HEK293 (cell line): Measurements from ENCODE around the gene RHBDL3.

Experiments used
- CTCF ChIA-PET: fragments of 350-600 bp; formaldehyde crosslinking; extraction: SDS; loops from one replicate; lab custom pipeline; 2021; ENCODE audit warnings: antibody characterized with exemption; lab: Yijun Ruan, JAX
- POLR2A ChIA-PET: fragments of 300-600 bp; formaldehyde crosslinking; extraction: SDS; loops from one replicate; lab custom pipeline; 2020; ENCODE audit warnings: antibody characterized with exemption, inconsistent platforms; lab: Yijun Ruan, JAX
- H3K27ac ChIP-seq: fragments of 200-500 bp; sonication (Bioruptor generic); 2 replicates; pipeline ENCODE4 v1.5.1; 2014; ENCODE audit warnings: low read depth, low read length, control low read depth, inconsistent platforms; ENCODE audit errors: extremely low read depth
- H3K36me3 ChIP-seq, 2 experiments: fragments of 200-500 bp in 1 of 2; sonication (Bioruptor generic) in 1 of 2; 1 replicate in 1 of 2; 2 replicates in 1 of 2; pipeline ENCODE4 v1.5.1; 2014 to 2017; ENCODE audit warnings: inconsistent platforms in 2 of 2, low read length in 2 of 2; ENCODE audit not compliant: control insufficient read depth in 2 of 2, insufficient read depth in 1 of 2
- H3K4me1 ChIP-seq: fragments of 200-500 bp; sonication (Bioruptor generic); 2 replicates; pipeline ENCODE4 v1.5.1; 2014; ENCODE audit warnings: mild to moderate bottlenecking, low read length, inconsistent platforms; ENCODE audit not compliant: control insufficient read depth, insufficient read depth
- H3K4me3 ChIP-seq: 2 replicates; pipeline ENCODE4 v1.5.1; 2011; ENCODE audit warnings: low read depth, mild to moderate bottlenecking, control low read depth, low read length, moderate library complexity
- H3K9me3 ChIP-seq: fragments of 200-500 bp; sonication (Bioruptor generic); 2 replicates; pipeline ENCODE4 v1.5.1; 2014; ENCODE audit warnings: low read depth, low read length, inconsistent platforms; ENCODE audit not compliant: control insufficient read depth, insufficient read depth
- GFI1B ChIP-seq: fragments of 450-650 bp; formaldehyde crosslinking; IDR thresholded peaks from 2 replicates; pipeline ENCODE4 v1.5.1; 2016; ENCODE audit warnings: missing biosample characterization, missing genetic modification characterization
- HIC1 ChIP-seq: fragments of 450-650 bp; formaldehyde crosslinking; IDR thresholded peaks from 2 replicates; pipeline ENCODE4 v1.5.1; 2016; ENCODE audit warnings: missing biosample characterization, missing genetic modification characterization
- HOXC10 ChIP-seq: sonication (generic); formaldehyde crosslinking; IDR thresholded peaks from 2 replicates; pipeline ENCODE4 v1.8.1; 2023; ENCODE audit warnings: mild to moderate bottlenecking, missing genetic modification reagents
- PRDM2 ChIP-seq: fragments of 450-650 bp; formaldehyde crosslinking; IDR thresholded peaks from 2 replicates; pipeline ENCODE4 v1.5.1; 2016; ENCODE audit warnings: missing biosample characterization, missing genetic modification characterization, borderline replicate concordance
- REST ChIP-seq: fragments of 450-650 bp; formaldehyde crosslinking; IDR thresholded peaks from 2 replicates; pipeline ENCODE4 v1.5.1; 2016; ENCODE audit warnings: missing biosample characterization, missing genetic modification characterization
- ZBTB10 ChIP-seq: fragments of 450-650 bp; formaldehyde crosslinking; IDR thresholded peaks from 2 replicates; pipeline ENCODE4 v1.5.1; 2016; ENCODE audit warnings: missing biosample characterization, missing genetic modification characterization
- ZBTB8A ChIP-seq: fragments of 450-650 bp; formaldehyde crosslinking; IDR thresholded peaks from 2 replicates; pipeline ENCODE4 v1.5.1; 2016; ENCODE audit warnings: missing biosample characterization, missing genetic modification characterization
- ZNF558 ChIP-seq: fragments of 450-650 bp; formaldehyde crosslinking; IDR thresholded peaks from 2 replicates; pipeline ENCODE4 v1.5.1; 2016; ENCODE audit warnings: missing biosample characterization, missing genetic modification characterization
- ZNF585B ChIP-seq: fragments of 450-650 bp; formaldehyde crosslinking; IDR thresholded peaks from 2 replicates; pipeline ENCODE4 v1.5.1; 2016; ENCODE audit warnings: missing biosample characterization, missing genetic modification characterization
- ZSCAN16 ChIP-seq: fragments of 450-650 bp; formaldehyde crosslinking; IDR thresholded peaks from 2 replicates; pipeline ENCODE4 v1.5.1; 2016; ENCODE audit warnings: missing biosample characterization, missing genetic modification characterization
- ZSCAN23 ChIP-seq: fragments of 450-650 bp; formaldehyde crosslinking; IDR thresholded peaks from 2 replicates; pipeline ENCODE4 v1.5.1; 2016; ENCODE audit warnings: missing biosample characterization, missing genetic modification characterization
- ZSCAN30 ChIP-seq: fragments of 450-650 bp; IDR thresholded peaks from 2 replicates; pipeline ENCODE4 v1.5.1; 2018; ENCODE audit warnings: missing biosample characterization, mild to moderate bottlenecking, missing genetic modification characterization, moderate library complexity
- ZXDB ChIP-seq: fragments of 450-650 bp; formaldehyde crosslinking; IDR thresholded peaks from 2 replicates; pipeline ENCODE4 v1.5.1; 2016; ENCODE audit warnings: missing biosample characterization, missing genetic modification characterization

Gene RHBDL3

GRCh38 chr17:32264823-32265191 is 825 bp upstream of the RHBDL3 start (continued):
- TF ChIP-seq REST (tag by site-specific recombination) (no peak), ZSCAN30 (tag by site-specific recombination) (no peak), ZNF585B (tag by site-specific recombination) (no peak), HOXC10 (CRISPR knock-in tag) (no peak), ZNF558 (no peak)

GRCh38 chr17:32266051-32266388 is 388 bp downstream of the RHBDL3 start:
- Histone ChIP-seq H3K4me1 (peaks cover 17% of the 10 kb centered on the region), H3K36me3 (no peaks in the 10 kb centered on the region), H3K27ac (peak overlapping the region; percentile 54; the same call in 1 of the 2 replicates), H3K9me3 (no peaks in the 10 kb centered on the region), H3K4me3 (peak overlapping the region; percentile 61)
- ChIA-PET CTCF (interaction anchor here (1.4 kb wide), 1 partner anchor 13 kb away, joined by 4 read pairs; no protein-coding TSS in a partner anchor), POLR2A (no interaction called here)
- TF ChIP-seq ZBTB8A (tag by site-specific recombination) = peak; percentile 64; the same call in 1 of the 2 replicates
- TF ChIP-seq ZBTB10 (tag by site-specific recombination) = no peak
- TF ChIP-seq GFI1B (tag by site-specific recombination) = no peak
- TF ChIP-seq PRDM2 (tag by site-specific recombination) = no peak
- TF ChIP-seq ZSCAN23 (tag by site-specific recombination) = no peak
- TF ChIP-seq HIC1 (tag by site-specific recombination) = no peak
- TF ChIP-seq ZXDB (tag by site-specific recombination) = no peak
- TF ChIP-seq ZSCAN16 (tag by site-specific recombination) = no peak
